Vagina (tissue), 2 donors: ENCODE data around the gene NEDD4L. TPM values are rescaled to one million over a fixed set of nuclear protein-coding genes. Genes with fewer than 3 reads are reported as not detected.

ENCODE experiments used
- DNase-seq, 2 donors: peaks; one replicate each; pipeline ENCODE4 v3.0.0-alpha.2; 2017; ENCODE audit errors: extremely low spot score in 2 of 2
- H3K27ac ChIP-seq: fragments of 200-600 bp; sonication (generic); one replicate; pipeline ENCODE4 v1.5.1; 2019
- H3K27me3 ChIP-seq: fragments of 200-600 bp; sonication (generic); one replicate; pipeline ENCODE4 v1.5.1; 2019
- H3K36me3 ChIP-seq, 2 donors: fragments of 200-600 bp; sonication (generic); one replicate each; pipeline ENCODE4 v1.5.1; 2017 to 2019
- H3K4me1 ChIP-seq: fragments of 200-600 bp; sonication (generic); one replicate; pipeline ENCODE4 v1.5.1; 2019
- H3K4me3 ChIP-seq, 2 donors: fragments of 200-600 bp; sonication (generic); 1 replicate in 1 of 2; 2 replicates in 1 of 2; pipeline ENCODE4 v1.5.1; 2016 to 2019
- H3K9me3 ChIP-seq: fragments of 200-600 bp; sonication (generic); one replicate; pipeline ENCODE4 v1.5.1; 2019
- CTCF ChIP-seq, 3 experiments: fragments of 450-650 bp in 2 of 3; fragments of 200-600 bp in 1 of 3; sonication (generic) in 1 of 3; IDR thresholded peaks; one replicate each; pipeline ENCODE4 v1.5.1; 2017 to 2019; ENCODE audit warnings: antibody characterized with exemption in 3 of 3, mild to moderate bottlenecking in 2 of 3, moderate library complexity in 2 of 3
- POLR2A ChIP-seq, 2 donors: fragments of 450-650 bp; IDR thresholded peaks; one replicate each; pipeline ENCODE4 v1.6.1; 2017; ENCODE audit warnings: antibody characterized with exemption in 2 of 2, mild to moderate bottlenecking in 2 of 2, moderate library complexity in 2 of 2
- POLR2AphosphoS5 ChIP-seq, 2 donors: sonication (generic); formaldehyde crosslinking; IDR thresholded peaks; one replicate each; pipeline ENCODE4 v1.9.0; 2017; ENCODE audit warnings: antibody characterized with exemption in 2 of 2, mild to moderate bottlenecking in 2 of 2, low read depth in 1 of 2; ENCODE audit not compliant: insufficient read depth in 1 of 2
- intact Hi-C: fragments of 100-400 bp; cut with DNase I; formaldehyde crosslinking; loops from one replicate; pipeline ENCODE4 v1.15.1; 2023
- total RNA-seq: library from RNA; depleted of rRNA; stranded (reverse); fragments of >200 nt; gene quantifications from one replicate; pipeline ENCODE4 v1.2.3, GENCODE V29; 2016

NEDD4L gene
- total RNA-seq, 1 donor from 2014 or later, result 42.2 TPM

GRCh38 chr18:58324824-58325480, 280.9 kb downstream of the NEDD4L start:
- H3K27ac ChIP-seq, result no peak overlapping the region
- no peak overlapping the region for H3K4me3 ChIP-seq
- H3K9me3 ChIP-seq, result no peaks in the 10 kb centered on the region
- TF ChIP-seq CTCF (IDR thresholded peaks at IDR 0.05), result no peak
- no peak for TF ChIP-seq POLR2AphosphoS5 (IDR thresholded peaks at IDR 0.05; ENCODE audit: insufficient read depth in 1 of 2, low read depth in 1 of 2)
- no peak for TF ChIP-seq POLR2A (IDR thresholded peaks at IDR 0.05)
- no peaks in the 10 kb centered on the region for H3K4me1 ChIP-seq
- no peak for DNase-seq
- H3K36me3 ChIP-seq, result no peaks in the 10 kb centered on the region
- no peaks in the 10 kb centered on the region for H3K27me3 ChIP-seq
- intact Hi-C loops, result no loop called here

- Histone ChIP-seq H3K27me3 (no peaks in the 10 kb centered on the region), H3K9me3 (no peaks in the 10 kb centered on the region), H3K27ac (no peak overlapping the region), H3K4me1 (no peaks in the 10 kb centered on the region), H3K36me3 (no peaks in the 10 kb centered on the region), H3K4me3 (no peak overlapping the region)
- intact Hi-C loops, result no loop called here
- DNase-seq, result no peak
- TF ChIP-seq CTCF (IDR thresholded peaks at IDR 0.05) (no peak), POLR2A (IDR thresholded peaks at IDR 0.05) (no peak), POLR2AphosphoS5 (IDR thresholded peaks at IDR 0.05; ENCODE audit: insufficient read depth in 1 of 2, low read depth in 1 of 2) (no peak)
These were observed 281.5 kb downstream of the NEDD4L start for GRCh38 chr18:58325494-58325893.

GRCh38 chr18:58334061-58334460, 290.0 kb downstream of the NEDD4L start:
- H3K4me1 ChIP-seq, result peaks cover 18% of the 10 kb centered on the region
- no peaks in the 10 kb centered on the region for H3K9me3 ChIP-seq
- TF ChIP-seq CTCF (IDR thresholded peaks at IDR 0.05), result no peak
- TF ChIP-seq POLR2A (IDR thresholded peaks at IDR 0.05), result no peak
- no peak for TF ChIP-seq POLR2AphosphoS5 (IDR thresholded peaks at IDR 0.05; ENCODE audit: insufficient read depth in 1 of 2, low read depth in 1 of 2)
- H3K36me3 ChIP-seq, result no peaks in the 10 kb centered on the region
- intact Hi-C loops, result no loop called here
- H3K4me3 ChIP-seq, result no peak overlapping the region
- H3K27me3 ChIP-seq, result no peaks in the 10 kb centered on the region
- DNase-seq, result no peak
- no peak overlapping the region for H3K27ac ChIP-seq

- TF ChIP-seq POLR2A (IDR thresholded peaks at IDR 0.05), result no peak
- TF ChIP-seq POLR2AphosphoS5 (IDR thresholded peaks at IDR 0.05; ENCODE audit: insufficient read depth in 1 of 2, low read depth in 1 of 2), result no peak
- TF ChIP-seq CTCF (IDR thresholded peaks at IDR 0.05), result no peak
- H3K9me3 ChIP-seq, result no peaks in the 10 kb centered on the region
- no peak for DNase-seq
These were observed 291.2 kb downstream of the NEDD4L start for GRCh38 chr18:58335223-58335622.

GRCh38 chr18:58335821-58336220, 291.8 kb downstream of the NEDD4L start:
- intact Hi-C loops, result no loop called here
- no peaks in the 10 kb centered on the region for H3K9me3 ChIP-seq
- no peak for TF ChIP-seq CTCF (IDR thresholded peaks at IDR 0.05)
- no peak for TF ChIP-seq POLR2AphosphoS5 (IDR thresholded peaks at IDR 0.05; ENCODE audit: insufficient read depth in 1 of 2, low read depth in 1 of 2)
- no peak for TF ChIP-seq POLR2A (IDR thresholded peaks at IDR 0.05)
- no peak overlapping the region for H3K27ac ChIP-seq
- no peaks in the 10 kb centered on the region for H3K36me3 ChIP-seq
- no peaks in the 10 kb centered on the region for H3K27me3 ChIP-seq
- no peak overlapping the region for H3K4me3 ChIP-seq
- H3K4me1 ChIP-seq, result peaks cover 20% of the 10 kb centered on the region
- DNase-seq, result no peak

More at GRCh38 chr18:58335223-58335622, 291.2 kb downstream of the NEDD4L start:
- intact Hi-C loops, result no loop called here
- no peak overlapping the region for H3K4me3 ChIP-seq
- peaks cover 20% of the 10 kb centered on the region for H3K4me1 ChIP-seq
- no peaks in the 10 kb centered on the region for H3K36me3 ChIP-seq
- no peaks in the 10 kb centered on the region for H3K27me3 ChIP-seq
- no peak overlapping the region for H3K27ac ChIP-seq
